AG10803 (cell line): ENCODE results near the gene MYOCD.
A peak's percentile ranks its signal among the peaks of the same experiment; 100 is the strongest.

ENCODE experiments used
- DNase-seq: peaks from one replicate; pipeline ENCODE4 v3.0.0; 2010; ENCODE audit warnings: low read depth
- H3K4me3 ChIP-seq: 2 replicates; pipeline ENCODE4 v1.5.1; 2011; ENCODE audit warnings: mild to moderate bottlenecking, low read length, control low read depth
- TF ChIP-seq, protein P1 (sequence below): conservative IDR thresholded peaks from 2 replicates; pipeline ENCODE4 v1.5.1; 2011; ENCODE audit warnings: mild to moderate bottlenecking, low read length, control low read depth, inconsistent platforms

The MYOCD gene

GRCh38 chr17:12765548-12765947 lies 99.9 kb downstream of the MYOCD start:
- peak; percentile 65 for DNase-seq
- TF ChIP-seq, protein P1, sequence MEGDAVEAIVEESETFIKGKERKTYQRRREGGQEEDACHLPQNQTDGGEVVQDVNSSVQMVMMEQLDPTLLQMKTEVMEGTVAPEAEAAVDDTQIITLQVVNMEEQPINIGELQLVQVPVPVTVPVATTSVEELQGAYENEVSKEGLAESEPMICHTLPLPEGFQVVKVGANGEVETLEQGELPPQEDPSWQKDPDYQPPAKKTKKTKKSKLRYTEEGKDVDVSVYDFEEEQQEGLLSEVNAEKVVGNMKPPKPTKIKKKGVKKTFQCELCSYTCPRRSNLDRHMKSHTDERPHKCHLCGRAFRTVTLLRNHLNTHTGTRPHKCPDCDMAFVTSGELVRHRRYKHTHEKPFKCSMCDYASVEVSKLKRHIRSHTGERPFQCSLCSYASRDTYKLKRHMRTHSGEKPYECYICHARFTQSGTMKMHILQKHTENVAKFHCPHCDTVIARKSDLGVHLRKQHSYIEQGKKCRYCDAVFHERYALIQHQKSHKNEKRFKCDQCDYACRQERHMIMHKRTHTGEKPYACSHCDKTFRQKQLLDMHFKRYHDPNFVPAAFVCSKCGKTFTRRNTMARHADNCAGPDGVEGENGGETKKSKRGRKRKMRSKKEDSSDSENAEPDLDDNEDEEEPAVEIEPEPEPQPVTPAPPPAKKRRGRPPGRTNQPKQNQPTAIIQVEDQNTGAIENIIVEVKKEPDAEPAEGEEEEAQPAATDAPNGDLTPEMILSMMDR, result no peak
- H3K4me3 ChIP-seq, result no peak overlapping the region

- DNase-seq, result no peak
- H3K4me3 ChIP-seq, result no peak overlapping the region
- TF ChIP-seq, protein P1, result no peak
These were observed 102.6 kb downstream of the MYOCD start for GRCh38 chr17:12768255-12768654.

GRCh38 chr17:12769981-12770380 lies 104.3 kb downstream of the MYOCD start:
- TF ChIP-seq, protein P1, result no peak
- DNase-seq, result peak; percentile 7

DNA sequence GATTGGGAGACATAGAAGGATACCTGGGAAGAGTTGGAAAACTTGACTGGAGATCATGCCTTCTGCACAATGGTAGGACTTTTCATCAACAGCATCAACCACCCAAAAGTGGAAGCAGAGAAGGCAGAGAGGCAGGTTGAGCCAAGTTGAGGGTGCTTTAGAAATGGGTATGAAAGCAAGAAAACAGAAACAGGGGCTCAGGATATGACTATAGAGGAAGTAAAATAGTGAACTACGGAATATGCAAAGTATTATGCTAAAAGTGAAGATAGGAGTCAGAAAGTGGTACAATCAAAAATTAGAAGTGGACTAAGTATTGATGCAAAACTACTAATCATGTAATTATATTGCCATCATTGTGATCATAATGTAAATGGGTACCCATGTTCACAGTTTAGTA lies 107.5 kb downstream of the MYOCD start:
- DNase-seq, result no peak
- no peak overlapping the region for H3K4me3 ChIP-seq
- TF ChIP-seq, protein P1, result no peak

More at GRCh38 chr17:12769981-12770380, 104.3 kb downstream of the MYOCD start:
- H3K4me3 ChIP-seq, result no peak overlapping the region

- H3K4me3 ChIP-seq, result peak overlapping the region; percentile 54
- TF ChIP-seq, protein P1, result no peak
- DNase-seq, result no peak
These were observed 123.4 kb downstream of the MYOCD start for GRCh38 chr17:12789075-12789480.

GRCh38 chr17:12789481-12790248 lies 124.0 kb downstream of the MYOCD start, which contains the start of gene ARHGAP44:
TSS of gene ARHGAP44 (plus strand) at chr17:12789498. CDS start at chr17:12789839, 341 bp downstream.
- TF ChIP-seq, protein P1, result no peak
- DNase-seq, result peak; percentile 53
- peak within 1 kb of the TSS; percentile 54 for H3K4me3 ChIP-seq
